SU-DHL-6 (cell line): ENCODE measurements around the gene UBAC2.

ENCODE experiments used
- CTCF ChIP-seq: fragments of 200-600 bp; sonication (generic); IDR thresholded peaks from one replicate; pipeline ENCODE4 v1.5.1; 2017; ENCODE audit warnings: antibody characterized with exemption, mild to moderate bottlenecking, low read length, moderate library complexity; ENCODE audit not compliant: insufficient read depth, poor library complexity, severe bottlenecking
- EZH2phosphoT487 ChIP-seq: fragments of 200-600 bp; sonication (generic), shearing (Covaris generic); conservative IDR thresholded peaks from 2 replicates; pipeline ENCODE4 v1.6.1; 2018; ENCODE audit warnings: mild to moderate bottlenecking, antibody characterized with exemption, low read length, moderate library complexity, mixed read lengths

- TF ChIP-seq CTCF (no peak), EZH2phosphoT487 (no peak)
These were observed 23.4 kb downstream of the UBAC2 start for GRCh38 chr13:99224021-99224420.
